CD4-positive, alpha-beta T cell treated with Interferon gamma for 1 hour (primary cell): ENCODE measurements around the gene UQCRHL.

Experiments
- DNase-seq: peaks from one replicate; pipeline ENCODE4 v3.0.0-alpha.2; 2020

The UQCRHL gene

GRCh38 chr1:15796086-15796462, 11.4 kb downstream of the UQCRHL start:
- DNase-seq: no peak

GRCh38 chr1:15788624-15789301, 18.7 kb downstream of the UQCRHL start:
- DNase-seq: peak; percentile 3

- no peak for DNase-seq
Observed at GRCh38 chr1:15786581-15786980, 20.9 kb downstream of the UQCRHL start.

- no peak for DNase-seq
Observed at GRCh38 chr1:15785683-15786082, 21.8 kb downstream of the UQCRHL start.

GRCh38 chr1:15777909-15778707, 29.3 kb downstream of the UQCRHL start:
- no peak for DNase-seq

GRCh38 chr1:15775706-15776105, 31.7 kb downstream of the UQCRHL start:
- DNase-seq: no peak

- DNase-seq: no peak
Observed at GRCh38 chr1:15771836-15772515, 35.5 kb downstream of the UQCRHL start.

- no peak for DNase-seq
Observed at GRCh38 chr1:15770313-15770962, 37.0 kb downstream of the UQCRHL start.

- DNase-seq: no peak
Observed at GRCh38 chr1:15768388-15768787, 39.1 kb downstream of the UQCRHL start.

GRCh38 chr1:15767941-15768340, 39.5 kb downstream of the UQCRHL start:
- no peak for DNase-seq

GRCh38 chr1:15765495-15766194, 41.8 kb downstream of the UQCRHL start:
- DNase-seq: no peak

GRCh38 chr1:15764890-15765289, 42.6 kb downstream of the UQCRHL start:
- no peak for DNase-seq

GRCh38 chr1:15764269-15764764, 43.1 kb downstream of the UQCRHL start:
- DNase-seq: no peak

GRCh38 chr1:15762546-15762945, 44.9 kb downstream of the UQCRHL start:
- no peak for DNase-seq

- no peak for DNase-seq
Observed at GRCh38 chr1:15761366-15762128, 45.9 kb downstream of the UQCRHL start.

- no peak for DNase-seq
Observed at GRCh38 chr1:15760520-15761211, 46.8 kb downstream of the UQCRHL start.

GRCh38 chr1:15758953-15759661, 48.3 kb downstream of the UQCRHL start:
- no peak for DNase-seq

GRCh38 chr1:15758343-15758931, 49.0 kb downstream of the UQCRHL start, which contains the start of gene FBLIM1:
Gene FBLIM1 (plus strand): TSS chr1:15758795. CDS start chr1:15764984, 6,189 bp downstream.
- no peak for DNase-seq

- DNase-seq: no peak
Observed at GRCh38 chr1:15757575-15758342, 49.7 kb downstream of the UQCRHL start.
